Measurements from ENCODE around the gene CYP26B1. TPM values are rescaled to one million over a fixed set of nuclear protein-coding genes. Genes with fewer than 3 reads are reported as not detected.

Gene CYP26B1
- total RNA-seq, 1 experiment from 2014 or later: 1.9 TPM

GRCh38 chr2:72129681-72130340 is 17.9 kb downstream of the CYP26B1 start:
- DNase-seq (ENCODE audit: low read depth): no peak

- no peak for DNase-seq (ENCODE audit: low read depth)
Observed at GRCh38 chr2:72128843-72129227, 18.8 kb downstream of the CYP26B1 start.

GRCh38 chr2:72128059-72128842 is 19.4 kb downstream of the CYP26B1 start:
- no peak for DNase-seq (ENCODE audit: low read depth)

GRCh38 chr2:72127401-72128058 is 20.1 kb downstream of the CYP26B1 start:
- no peak for DNase-seq (ENCODE audit: low read depth)

- DNase-seq (ENCODE audit: low read depth): no peak
Observed at GRCh38 chr2:72126186-72127100, 21.2 kb downstream of the CYP26B1 start.

GRCh38 chr2:72124376-72124775 is 23.3 kb downstream of the CYP26B1 start:
- DNase-seq (ENCODE audit: low read depth): no peak

GRCh38 chr2:72121153-72121552 is 26.5 kb downstream of the CYP26B1 start:
- no peak for DNase-seq (ENCODE audit: low read depth)

- no peak for DNase-seq (ENCODE audit: low read depth)
Observed at GRCh38 chr2:72118951-72119350, 28.7 kb downstream of the CYP26B1 start.

- DNase-seq (ENCODE audit: low read depth): no peak
Observed at GRCh38 chr2:72118386-72118785, 29.3 kb downstream of the CYP26B1 start.

GRCh38 chr2:72117718-72118117 is 29.9 kb downstream of the CYP26B1 start:
- DNase-seq (ENCODE audit: low read depth): no peak

- DNase-seq (ENCODE audit: low read depth): no peak
Observed at GRCh38 chr2:72117029-72117428, 30.6 kb downstream of the CYP26B1 start.

GRCh38 chr2:72116081-72116533 is 31.6 kb downstream of the CYP26B1 start:
- DNase-seq (ENCODE audit: low read depth): peak; percentile 50

- peak; percentile 98 for DNase-seq (ENCODE audit: low read depth)
Observed at GRCh38 chr2:72115110-72116080, 32.3 kb downstream of the CYP26B1 start.

GRCh38 chr2:72114693-72115051 is 33.0 kb downstream of the CYP26B1 start:
- DNase-seq (ENCODE audit: low read depth): no peak

GRCh38 chr2:72113847-72114692 is 33.6 kb downstream of the CYP26B1 start:
- DNase-seq (ENCODE audit: low read depth): no peak

GRCh38 chr2:72112981-72113846 is 34.4 kb downstream of the CYP26B1 start:
- no peak for DNase-seq (ENCODE audit: low read depth)

GRCh38 chr2:72112401-72112800 is 35.3 kb downstream of the CYP26B1 start:
- DNase-seq (ENCODE audit: low read depth): peak; percentile 61

- no peak for DNase-seq (ENCODE audit: low read depth)
Observed at GRCh38 chr2:72111061-72111460, 36.6 kb downstream of the CYP26B1 start.

- DNase-seq (ENCODE audit: low read depth): no peak
Observed at GRCh38 chr2:72109904-72110303, 37.8 kb downstream of the CYP26B1 start.
